ENCODE data around the gene TPT1. TPM values are rescaled to one million over a fixed set of nuclear protein-coding genes. Genes with fewer than 3 reads are reported as not detected.
"Not testable (repeated sequence)": the region's sequence is repeated elsewhere in the genome, so short reads cannot be mapped to it uniquely, and the experiment has no call there.

The TPT1 gene
- 1,000 to 10,000 TPM; 2,558 to 4,574 (median 2,990) TPM for total RNA-seq
- polyA plus RNA-seq, result over 10,000 TPM in 2 of 3 donors, 1,000 to 10,000 TPM in 1; 9,869 to 10,629 (median 10,206) TPM
- long read RNA-seq, donor 1, full-length matches to known transcripts, result 2,514 of 2,954 reads
- long read RNA-seq, donor 1, partial matches to known transcripts, result 387 of 2,954 reads
- long read RNA-seq, donor 1, other reads (novel, unspliced or antisense), result 53 of 2,954 reads
- long read RNA-seq, donor 2, full-length matches to known transcripts, result 2,189 of 2,472 reads
- long read RNA-seq, donor 2, partial matches to known transcripts, result 241 of 2,472 reads
- long read RNA-seq, donor 2, other reads (novel, unspliced or antisense), result 42 of 2,472 reads

DNA sequence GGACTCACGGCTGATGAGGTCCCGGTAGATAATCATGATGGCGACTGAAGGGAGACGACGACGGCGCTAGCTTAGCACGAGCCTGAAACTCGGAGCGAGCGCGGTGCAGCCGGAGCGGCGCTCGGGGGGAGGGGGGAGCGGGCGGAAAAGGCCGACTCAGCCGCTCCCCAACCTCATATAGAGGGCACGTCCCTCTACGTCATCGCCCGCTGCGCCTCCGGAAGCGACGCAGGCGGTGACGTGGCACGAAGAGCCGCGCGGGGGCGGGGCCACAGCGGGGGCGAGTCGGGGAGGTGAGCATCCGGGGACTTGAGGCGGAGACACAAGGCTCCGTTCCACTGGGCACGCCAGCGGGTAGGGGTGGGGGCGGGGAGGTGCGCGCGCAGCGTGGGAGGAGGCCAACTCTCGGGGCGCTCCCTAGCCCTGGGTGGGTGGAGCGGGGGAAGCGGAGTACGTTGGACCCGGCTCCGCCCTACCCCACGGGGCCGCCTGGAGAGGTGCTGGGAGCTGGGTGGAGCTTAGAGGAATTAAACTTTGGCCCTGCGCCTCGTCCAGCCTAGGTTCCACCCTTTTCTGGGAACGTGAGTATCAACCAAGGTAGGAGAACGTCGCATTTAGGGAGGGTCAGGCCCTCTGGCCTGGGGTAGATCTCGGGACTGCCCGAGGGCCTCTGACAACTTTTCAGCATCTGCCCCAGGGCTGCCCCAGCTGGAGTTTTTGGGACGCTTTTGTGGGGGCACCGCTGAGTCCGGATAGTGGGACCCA, at the start of gene TPT1:
TPT1 (minus strand) TSS at position 150 of the 765 bp plus-strand sequence; CDS start at position 36, 114 bp downstream.
- H3K4me3 ChIP-seq, result peak within 1 kb of the TSS; percentile 75 to 98 (median 81)

GRCh38 chr13:45390348-45390747, 49.4 kb upstream of the TPT1 start:
- 90 to 98% (median 95%) methylated on average over 8 to 9 of the region's 9 CpGs for WGBS, 5 donors
- H3K4me3 ChIP-seq; H3K27ac ChIP-seq; intact Hi-C loops (cut with DNase I; ENCODE audit: low total_unique reads); H3K27me3 ChIP-seq (replicated peaks in 1 of 7); DNase-seq; H3K9me3 ChIP-seq: not testable (repeated sequence)
- Histone ChIP-seq H3K4me1 (peaks cover 0 to 17% (median 6%) of the 10 kb centered on the region in 6 donors), H3K36me3 (peaks cover 0 to 71% (median 7%) of the 10 kb centered on the region in 6 donors)

More for the DNA sequence above, at the start of gene TPT1:
- Histone ChIP-seq H3K4me1 (peaks cover 39 to 64% (median 55%) of the 10 kb centered on the region in 6 donors), H3K9me3 (no peaks in the 10 kb centered on the region), H3K27me3 (replicated peaks in 1 of 7) (no peaks in the 10 kb centered on the region), H3K27ac (peak within 1 kb of the TSS; percentile 97 to 100 (median 100)), H3K36me3 (peaks cover 0 to 62% (median 51%) of the 10 kb centered on the region in 6 donors)
- TF ChIP-seq POLR2AphosphoS5 (IDR thresholded peaks at IDR 0.05) (peak; percentile 99 to 100 (median 99)), POLR2A (IDR thresholded peaks at IDR 0.05) (peak; percentile 83 to 96 (median 91)), CTCF (IDR thresholded peaks at IDR 0.05 in 8 of 11, conservative IDR thresholded peaks at IDR 0.05 in 3 of 11) (peak in 1 of 11 experiments; percentile 38)
- 0 to 2% (median 1%) methylated on average over 20 to 67 of the region's 67 CpGs for WGBS, 5 donors
- DNase-seq, result peak; percentile 100
- intact Hi-C loops (cut with DNase I; ENCODE audit: low total_unique reads), result no loop called here

- intact Hi-C loops (cut with DNase I; ENCODE audit: low total_unique reads), result no loop called here
- H3K27me3 ChIP-seq (replicated peaks in 1 of 7), result no peaks in the 10 kb centered on the region
- 94 to 96% (median 95%) methylated on average over 4 of the region's 4 CpGs for WGBS, 5 donors
Observed at GRCh38 chr13:45388664-45389063, 47.7 kb upstream of the TPT1 start.

GRCh38 chr13:45386892-45387575, 46.1 kb upstream of the TPT1 start:
- DNase-seq; H3K4me3 ChIP-seq; intact Hi-C loops (cut with DNase I; ENCODE audit: low total_unique reads); H3K27me3 ChIP-seq (replicated peaks in 1 of 7); H3K9me3 ChIP-seq; H3K4me1 ChIP-seq; H3K27ac ChIP-seq: not testable (repeated sequence)
- WGBS, 5 donors, result 54 to 82% (median 65%) methylated on average over 17 of the region's 17 CpGs
- H3K36me3 ChIP-seq, result peaks cover 0 to 64% (median 3%) of the 10 kb centered on the region in 6 donors

More at GRCh38 chr13:45388664-45389063, 47.7 kb upstream of the TPT1 start:
- no peak for DNase-seq
- Histone ChIP-seq H3K9me3 (peaks cover 0 to 3% (median 0%) of the 10 kb centered on the region in 8 donors), H3K36me3 (peaks cover 0 to 76% (median 5%) of the 10 kb centered on the region in 6 donors), H3K27ac (no peak overlapping the region), H3K4me1 (peaks cover 0 to under 1% (median 0%) of the 10 kb centered on the region in 6 donors), H3K4me3 (no peak overlapping the region)
- TF ChIP-seq CTCF (IDR thresholded peaks at IDR 0.05 in 8 of 11, conservative IDR thresholded peaks at IDR 0.05 in 3 of 11) (no peak), POLR2A (IDR thresholded peaks at IDR 0.05) (no peak), POLR2AphosphoS5 (IDR thresholded peaks at IDR 0.05) (no peak)

Measured in spleen (tissue), 13 donors.